Fibroblast of lung (primary cell): ENCODE data around the gene BCKDHB. TPM values are rescaled to one million over a fixed set of nuclear protein-coding genes. Genes with fewer than 3 reads are reported as not detected.

Source experiments
- DNase-seq, 2 donors: peaks; one replicate each; pipeline versions ENCODE4 v3.0.0 to v3.0.0-alpha.2; 2010; ENCODE audit warnings: low read depth in 2 of 2
- H2AFZ ChIP-seq: 2 replicates; pipeline ENCODE4 v1.5.1; 2012; ENCODE audit warnings: low read length, control low read depth, inconsistent platforms
- H3K27ac ChIP-seq: 2 replicates; pipeline ENCODE4 v1.5.1; 2011; ENCODE audit warnings: low read length, control low read depth; ENCODE audit not compliant: insufficient read depth
- H3K27me3 ChIP-seq: 2 replicates; pipeline ENCODE4 v1.5.1; 2011; ENCODE audit warnings: mild to moderate bottlenecking, low read length; ENCODE audit not compliant: control insufficient read depth, insufficient read depth
- H3K36me3 ChIP-seq: 2 replicates; pipeline ENCODE4 v1.5.1; 2011; ENCODE audit warnings: low read length; ENCODE audit not compliant: control insufficient read depth, insufficient read depth
- H3K4me1 ChIP-seq: 2 replicates; pipeline ENCODE4 v1.5.1; 2011; ENCODE audit warnings: low read length; ENCODE audit not compliant: control insufficient read depth, insufficient read depth; ENCODE audit errors: extremely low read depth
- H3K4me2 ChIP-seq: 2 replicates; pipeline ENCODE4 v1.5.1; 2011; ENCODE audit warnings: low read length, control low read depth; ENCODE audit not compliant: insufficient read depth; ENCODE audit errors: extremely low read depth
- H3K4me3 ChIP-seq, 4 experiments: fragments of 200-600 bp in 1 of 4; sonication (generic) in 1 of 4; replicated peaks in 1 of 4; 2 replicates each; pipeline ENCODE4 v1.5.1; 2011 to 2016; ENCODE audit warnings: low read length in 4 of 4, low read depth in 3 of 4, mild to moderate bottlenecking in 3 of 4, control low read depth in 2 of 4, inconsistent platforms in 1 of 4, mixed read lengths in 1 of 4; ENCODE audit not compliant: insufficient read depth in 1 of 4; ENCODE audit errors: control extremely low read depth in 1 of 4
- H3K79me2 ChIP-seq: 2 replicates; pipeline ENCODE4 v1.5.1; 2012; ENCODE audit warnings: mild to moderate bottlenecking, low read length, inconsistent platforms; ENCODE audit not compliant: control insufficient read depth, insufficient read depth
- H3K9ac ChIP-seq: 2 replicates; pipeline ENCODE4 v1.5.1; 2011; ENCODE audit warnings: mild to moderate bottlenecking, low read length, control low read depth; ENCODE audit not compliant: insufficient read depth
- H3K9me3 ChIP-seq: 2 replicates; pipeline ENCODE4 v1.5.1; 2012; ENCODE audit warnings: low read depth, low read length; ENCODE audit not compliant: control insufficient read depth, insufficient read depth
- H4K20me1 ChIP-seq: 2 replicates; pipeline ENCODE4 v1.5.1; 2011; ENCODE audit warnings: low read length; ENCODE audit not compliant: control insufficient read depth, insufficient read depth; ENCODE audit errors: extremely low read depth
- EZH2 ChIP-seq: IDR thresholded peaks from 2 replicates; pipeline ENCODE4 v1.5.1; 2012; ENCODE audit warnings: low read length, control low read depth, mild to moderate bottlenecking; ENCODE audit errors: missing control alignments
- polyA plus RNA-seq, 2 donors: library from polyadenylated mRNA; depleted of rRNA in 1 of 2; stranded (reverse) in 1 of 2; unstranded in 1 of 2; fragments of >200 nt; gene quantifications; 2 replicates each; pipeline ENCODE4 v1.2.1, GENCODE V29; 2011 to 2012; ENCODE audit warnings: missing spikeins in 1 of 2
- total RNA-seq: library from RNA; depleted of rRNA; stranded (reverse); fragments of >200 nt; gene quantifications from 2 replicates; pipeline ENCODE4 v1.2.1, GENCODE V29; 2014
- TF ChIP-seq, protein P1 (sequence below), 2 donors: IDR thresholded peaks in 1 of 2; conservative IDR thresholded peaks in 1 of 2; 1 replicate in 1 of 2; 2 replicates in 1 of 2; pipeline ENCODE4 v1.5.1; 2011 to 2012; ENCODE audit warnings: low read length in 2 of 2, control low read depth in 1 of 2, inconsistent platforms in 1 of 2, low read depth in 1 of 2, mild to moderate bottlenecking in 1 of 2

The BCKDHB gene
- total and polyA plus RNA-seq, 2 donors (not counting 1 experiment from before 2014, with no cell fraction given) = 8.3 to 16.2 TPM

DNA sequence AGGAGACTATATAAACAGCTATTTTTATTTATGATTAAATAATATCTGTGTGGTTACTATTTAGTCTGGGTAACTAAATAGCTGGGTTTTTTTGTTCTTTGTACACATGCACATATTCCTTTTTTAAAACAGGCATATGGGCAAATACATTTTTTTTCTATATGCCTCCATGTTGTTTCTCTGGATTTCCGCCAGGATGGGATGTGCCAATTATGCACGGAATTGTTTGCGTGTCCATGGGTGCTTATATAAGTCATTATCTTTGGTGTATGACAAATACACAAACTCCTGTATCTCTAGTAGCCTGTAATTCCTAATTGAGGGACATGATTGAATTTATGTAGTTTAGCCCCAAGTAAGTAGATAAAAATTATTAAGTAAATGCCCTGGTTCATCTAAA lies 226.9 kb downstream of the BCKDHB start:
- H4K20me1 ChIP-seq = no peaks in the 10 kb centered on the region
- H3K4me1 ChIP-seq = no peaks in the 10 kb centered on the region
- no peak overlapping the region for H3K27ac ChIP-seq
- H3K9me3 ChIP-seq = no peaks in the 10 kb centered on the region
- no peak overlapping the region for H2AFZ ChIP-seq
- H3K4me3 ChIP-seq = no peak overlapping the region
- H3K9ac ChIP-seq = no peak overlapping the region
- no peak overlapping the region for H3K4me2 ChIP-seq
- DNase-seq = no peak
- no peaks in the 10 kb centered on the region for H3K79me2 ChIP-seq
- TF ChIP-seq, protein P1, sequence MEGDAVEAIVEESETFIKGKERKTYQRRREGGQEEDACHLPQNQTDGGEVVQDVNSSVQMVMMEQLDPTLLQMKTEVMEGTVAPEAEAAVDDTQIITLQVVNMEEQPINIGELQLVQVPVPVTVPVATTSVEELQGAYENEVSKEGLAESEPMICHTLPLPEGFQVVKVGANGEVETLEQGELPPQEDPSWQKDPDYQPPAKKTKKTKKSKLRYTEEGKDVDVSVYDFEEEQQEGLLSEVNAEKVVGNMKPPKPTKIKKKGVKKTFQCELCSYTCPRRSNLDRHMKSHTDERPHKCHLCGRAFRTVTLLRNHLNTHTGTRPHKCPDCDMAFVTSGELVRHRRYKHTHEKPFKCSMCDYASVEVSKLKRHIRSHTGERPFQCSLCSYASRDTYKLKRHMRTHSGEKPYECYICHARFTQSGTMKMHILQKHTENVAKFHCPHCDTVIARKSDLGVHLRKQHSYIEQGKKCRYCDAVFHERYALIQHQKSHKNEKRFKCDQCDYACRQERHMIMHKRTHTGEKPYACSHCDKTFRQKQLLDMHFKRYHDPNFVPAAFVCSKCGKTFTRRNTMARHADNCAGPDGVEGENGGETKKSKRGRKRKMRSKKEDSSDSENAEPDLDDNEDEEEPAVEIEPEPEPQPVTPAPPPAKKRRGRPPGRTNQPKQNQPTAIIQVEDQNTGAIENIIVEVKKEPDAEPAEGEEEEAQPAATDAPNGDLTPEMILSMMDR (conservative IDR thresholded peaks at IDR 0.05 in 1 of 2, IDR thresholded peaks at IDR 0.05 in 1 of 2; ENCODE audit: low read depth in 1 of 2, low read length in 2 of 2) = no peak
- no peak for TF ChIP-seq EZH2
- no peaks in the 10 kb centered on the region for H3K36me3 ChIP-seq
- H3K27me3 ChIP-seq = no peaks in the 10 kb centered on the region

DNA sequence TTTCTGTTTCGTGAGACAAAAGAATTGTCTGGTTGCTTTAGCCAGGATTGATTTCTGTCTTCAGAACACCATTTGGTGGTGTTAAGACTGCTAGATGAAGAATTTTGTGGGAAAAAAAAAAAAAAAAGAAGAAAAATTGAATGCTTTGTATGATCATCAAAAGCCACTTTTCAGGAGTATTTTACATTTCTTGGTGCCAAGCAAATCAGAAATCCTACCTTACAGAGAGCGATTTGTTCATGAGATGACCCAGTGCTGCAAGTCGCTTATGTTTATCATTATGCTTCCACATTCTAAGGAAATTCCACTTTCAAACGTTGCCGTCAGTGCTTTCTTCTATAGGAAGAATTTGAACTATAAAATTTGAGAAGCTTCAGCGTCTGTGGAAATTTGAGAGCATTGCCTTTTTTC lies 228.7 kb downstream of the BCKDHB start:
- Histone ChIP-seq H3K27me3 (no peaks in the 10 kb centered on the region), H3K36me3 (no peaks in the 10 kb centered on the region), H3K9ac (no peak overlapping the region), H3K4me3 (peak overlapping the region; percentile 18 to 61 (median 34)), H3K4me1 (no peaks in the 10 kb centered on the region), H3K4me2 (peak overlapping the region; percentile 73), H2AFZ (peak overlapping the region; percentile 24), H3K79me2 (no peaks in the 10 kb centered on the region), H3K27ac (no peak overlapping the region), H3K9me3 (no peaks in the 10 kb centered on the region), H4K20me1 (no peaks in the 10 kb centered on the region)
- peak in 1 of 2 donors; percentile 34 for DNase-seq
- no peak for TF ChIP-seq EZH2
- TF ChIP-seq, protein P1 (conservative IDR thresholded peaks at IDR 0.05 in 1 of 2, IDR thresholded peaks at IDR 0.05 in 1 of 2; ENCODE audit: low read depth in 1 of 2, low read length in 2 of 2) = no peak

DNA sequence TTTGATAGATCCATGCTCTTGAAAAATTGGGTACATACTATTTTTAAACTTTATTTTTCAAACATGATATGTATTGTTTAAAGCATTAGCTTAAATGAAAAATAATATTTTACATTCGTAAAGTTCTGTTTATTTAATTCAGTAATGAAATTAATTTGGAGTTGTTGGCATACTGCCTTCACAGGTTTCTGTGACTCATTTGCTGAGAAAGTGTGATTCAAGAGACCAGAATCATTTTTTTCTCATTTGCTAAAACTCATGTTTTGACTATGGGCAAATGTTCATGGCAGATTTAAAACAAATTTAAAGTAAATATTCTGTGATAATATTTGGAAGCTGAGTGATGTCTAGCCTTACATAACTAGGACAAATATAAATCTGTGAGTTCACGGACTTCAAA lies 230.4 kb downstream of the BCKDHB start:
- DNase-seq = no peak
- no peaks in the 10 kb centered on the region for H3K9me3 ChIP-seq
- no peaks in the 10 kb centered on the region for H3K36me3 ChIP-seq
- H3K27me3 ChIP-seq = no peaks in the 10 kb centered on the region
- H3K27ac ChIP-seq = no peak overlapping the region
- H2AFZ ChIP-seq = no peak overlapping the region
- H3K4me3 ChIP-seq = no peak overlapping the region
- H4K20me1 ChIP-seq = no peaks in the 10 kb centered on the region
- no peak for TF ChIP-seq EZH2
- TF ChIP-seq, protein P1 (conservative IDR thresholded peaks at IDR 0.05 in 1 of 2, IDR thresholded peaks at IDR 0.05 in 1 of 2; ENCODE audit: low read depth in 1 of 2, low read length in 2 of 2) = no peak
- no peak overlapping the region for H3K4me2 ChIP-seq
- H3K9ac ChIP-seq = no peak overlapping the region
- H3K79me2 ChIP-seq = no peaks in the 10 kb centered on the region
- H3K4me1 ChIP-seq = no peaks in the 10 kb centered on the region
